HepG2 (cell line): ENCODE measurements around the gene SEMA3B. TPM values are rescaled to one million over a fixed set of nuclear protein-coding genes. Genes with fewer than 3 reads are reported as not detected.

Experiments
- BCL3 ChIP-seq: sonication (generic); formaldehyde crosslinking; IDR thresholded peaks from 2 replicates; pipeline ENCODE4 v1.5.1; 2020; ENCODE audit warnings: mild to moderate bottlenecking, missing genetic modification reagents, moderate library complexity
- CHD4 ChIP-seq: fragments of 200-600 bp; sonication (generic); IDR thresholded peaks from 2 replicates; pipeline ENCODE4 v1.7.0; 2017; ENCODE audit warnings: mild to moderate bottlenecking, low read length, borderline replicate concordance
- HES4 ChIP-seq: sonication (generic); formaldehyde crosslinking; IDR thresholded peaks from 2 replicates; pipeline ENCODE4 v1.9.0; 2021; ENCODE audit warnings: mild to moderate bottlenecking, missing genetic modification reagents, borderline replicate concordance
- HNRNPLL ChIP-seq: fragments of 200-400 bp; formaldehyde crosslinking; IDR thresholded peaks from 2 replicates; pipeline ENCODE4 v1.6.1; 2017; ENCODE audit warnings: mild to moderate bottlenecking, low read depth, low read length; ENCODE audit not compliant: poor library complexity, severe bottlenecking
- MNT ChIP-seq: fragments of 450-650 bp; IDR thresholded peaks from 2 replicates; pipeline ENCODE4 v1.6.1; 2016
- MXI1 ChIP-seq: IDR thresholded peaks from 3 replicates; pipeline ENCODE4 v1.6.1; 2012; ENCODE audit warnings: low read depth, low read length, inconsistent platforms, borderline replicate concordance
- NR2F1 ChIP-seq, 2 experiments: fragments of 450-650 bp in 1 of 2; formaldehyde crosslinking in 1 of 2; IDR thresholded peaks; 2 replicates each; pipeline versions ENCODE4 v1.5.0 to v1.6.1; 2016 to 2020; ENCODE audit warnings: mild to moderate bottlenecking in 1 of 2, missing compliant biosample characterization in 1 of 2, missing genetic modification reagents in 1 of 2, moderate library complexity in 1 of 2
- RERE ChIP-seq: IDR thresholded peaks from 2 replicates; pipeline ENCODE4 v1.6.1; 2016; ENCODE audit warnings: low read depth, missing genetic modification reagents, missing compliant biosample characterization
- TIGD3 ChIP-seq: sonication (generic); formaldehyde crosslinking; IDR thresholded peaks from 2 replicates; pipeline ENCODE4 v1.5.1; 2020; ENCODE audit warnings: mild to moderate bottlenecking, missing genetic modification reagents, borderline replicate concordance
- TOE1 ChIP-seq: sonication (generic); formaldehyde crosslinking; IDR thresholded peaks from 2 replicates; pipeline ENCODE4 v1.4.0; 2020; ENCODE audit warnings: mild to moderate bottlenecking, missing genetic modification reagents
- ZNF30 ChIP-seq: sonication (generic); formaldehyde crosslinking; IDR thresholded peaks from 2 replicates; pipeline ENCODE4 v1.5.0; 2020; ENCODE audit warnings: mild to moderate bottlenecking, missing genetic modification reagents
- polyA plus RNA-seq, 8 experiments: library from polyadenylated mRNA; depleted of rRNA in 3 of 8; stranded (reverse) in 7 of 8; unstranded in 1 of 8; fragments of >200 nt; fragmentation: Illumina TruSeq in 4 of 8; extraction: Trizol in 4 of 8; gene quantifications; 2 replicates each; pipeline versions ENCODE4 v1.2.1 to v1.2.3, GENCODE V29; 2011 to 2016; ENCODE audit warnings: low read depth in 4 of 8, missing spikeins in 1 of 8, mixed read lengths in 1 of 8; ENCODE audit not compliant: insufficient read depth in 1 of 8
- total RNA-seq, 5 experiments: library from RNA; depleted of rRNA; stranded (reverse); fragments of >200 nt; fragmentation: Illumina TruSeq; extraction: Trizol; gene quantifications; 2 replicates each; pipeline ENCODE4 v1.2.3, GENCODE V29; 2016; ENCODE audit warnings: low read depth in 1 of 5
- TF ChIP-seq, protein P1 (sequence below): sonication (generic); formaldehyde crosslinking; IDR thresholded peaks from 2 replicates; pipeline ENCODE4 v1.4.0; 2020; ENCODE audit warnings: mild to moderate bottlenecking, low read depth, missing genetic modification reagents
- TF ChIP-seq, protein P2 (sequence below): sonication (generic); formaldehyde crosslinking; IDR thresholded peaks from 2 replicates; pipeline ENCODE4 v1.4.0; 2020; ENCODE audit warnings: mild to moderate bottlenecking, missing genetic modification reagents, borderline replicate concordance

Gene SEMA3B
- total and polyA plus RNA-seq, 2 of the 13 experiments (the other 11 are each of a cell fraction or from before 2014, with no cell fraction given) = 93.2 to 158 TPM

DNA sequence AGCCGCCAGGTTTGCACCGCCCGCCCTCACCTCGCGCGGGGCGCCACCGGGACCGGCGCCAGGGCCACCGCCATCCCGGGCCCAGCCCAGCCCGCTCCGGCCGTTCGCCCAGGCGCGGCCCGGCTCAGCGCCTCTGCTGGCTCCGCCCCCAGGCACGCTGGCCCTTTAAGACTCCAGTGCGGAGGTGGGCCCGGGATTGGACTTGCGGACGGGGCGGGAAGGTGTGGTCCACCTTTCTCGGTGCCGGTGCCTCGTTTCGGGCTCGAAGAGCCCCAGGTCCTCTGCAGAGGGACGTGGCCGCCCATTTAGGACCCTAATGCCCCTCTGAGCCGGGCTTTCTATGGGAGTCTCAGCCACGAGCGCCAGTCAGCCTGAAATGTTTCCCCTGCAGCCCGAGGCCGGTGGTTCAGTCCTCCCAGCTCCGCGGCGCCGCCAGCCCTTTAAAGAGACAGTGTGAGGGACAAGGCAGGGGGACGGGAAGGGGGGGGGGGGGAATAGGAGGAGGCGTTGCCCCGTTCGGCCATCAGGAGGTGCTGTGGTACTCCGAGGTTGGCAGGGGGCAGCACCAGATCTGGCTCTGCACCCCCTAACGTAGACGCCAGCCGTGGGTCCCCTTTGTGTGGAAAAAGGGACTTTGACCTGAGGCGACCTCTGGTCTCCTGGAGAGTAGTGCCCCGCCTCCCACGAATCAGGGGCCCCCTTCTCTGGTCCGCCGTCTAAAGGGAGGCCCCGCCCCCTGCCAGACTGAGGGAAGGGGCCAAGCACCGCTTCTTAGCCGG, 52.6 kb downstream of the SEMA3B start (continued):
- TF ChIP-seq CHD4 = no peak; the same call in 1 of the 2 replicates
- 0 out of 2 replicates have a peak, but pooled peaks have one; percentile 79 for TF ChIP-seq TIGD3 (CRISPR knock-in tag)
- no peak for TF ChIP-seq ZNF30 (CRISPR knock-in tag)
- TF ChIP-seq MXI1 = peak; percentile 30; the same call in 1 of the 3 replicates
- TF ChIP-seq, protein P1, sequence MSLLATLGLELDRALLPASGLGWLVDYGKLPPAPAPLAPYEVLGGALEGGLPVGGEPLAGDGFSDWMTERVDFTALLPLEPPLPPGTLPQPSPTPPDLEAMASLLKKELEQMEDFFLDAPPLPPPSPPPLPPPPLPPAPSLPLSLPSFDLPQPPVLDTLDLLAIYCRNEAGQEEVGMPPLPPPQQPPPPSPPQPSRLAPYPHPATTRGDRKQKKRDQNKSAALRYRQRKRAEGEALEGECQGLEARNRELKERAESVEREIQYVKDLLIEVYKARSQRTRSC = no peak
- TF ChIP-seq RERE (CRISPR knock-in tag) = no peak
- peak; percentile 38; the same call in 1 of the 2 replicates for TF ChIP-seq TOE1
- TF ChIP-seq MNT = no peak
- TF ChIP-seq BCL3 (CRISPR knock-in tag) = 0 out of 2 replicates have a peak, but pooled peaks have one; percentile 49
- TF ChIP-seq, protein P2, sequence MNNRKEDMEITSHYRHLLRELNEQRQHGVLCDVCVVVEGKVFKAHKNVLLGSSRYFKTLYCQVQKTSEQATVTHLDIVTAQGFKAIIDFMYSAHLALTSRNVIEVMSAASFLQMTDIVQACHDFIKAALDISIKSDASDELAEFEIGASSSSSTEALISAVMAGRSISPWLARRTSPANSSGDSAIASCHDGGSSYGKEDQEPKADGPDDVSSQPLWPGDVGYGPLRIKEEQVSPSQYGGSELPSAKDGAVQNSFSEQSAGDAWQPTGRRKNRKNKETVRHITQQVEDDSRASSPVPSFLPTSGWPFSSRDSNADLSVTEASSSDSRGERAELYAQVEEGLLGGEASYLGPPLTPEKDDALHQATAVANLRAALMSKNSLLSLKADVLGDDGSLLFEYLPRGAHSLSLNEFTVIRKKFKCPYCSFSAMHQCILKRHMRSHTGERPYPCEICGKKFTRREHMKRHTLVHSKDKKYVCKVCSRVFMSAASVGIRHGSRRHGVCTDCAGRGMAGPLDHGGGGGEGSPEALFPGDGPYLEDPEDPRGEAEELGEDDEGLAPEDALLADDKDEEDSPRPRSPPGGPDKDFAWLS (CRISPR knock-in tag) = no peak
- 0 out of 2 replicates have a peak, but pooled peaks have one; percentile 44 for TF ChIP-seq HES4
- peak; percentile 14 for TF ChIP-seq HNRNPLL
- peak; percentile 56 to 75; a peak in 3 of 4 replicates for TF ChIP-seq NR2F1 (CRISPR knock-in tag; IDR thresholded peaks at IDR 0.05)
